Erythroblast (primary cell): ENCODE measurements around the gene SLC39A11.

ENCODE experiments used
- DNase-seq, 2 experiments: peaks; one replicate each; lab custom pipeline; 2025; lab: John Stamatoyannopoulos, UW
- GATA1 ChIP-seq: IDR thresholded peaks from 2 replicates; pipeline ENCODE4 v1.6.1; 2011; ENCODE audit warnings: low read depth, mild to moderate bottlenecking, control low read depth, low read length, moderate library complexity
- POLR2A ChIP-seq: IDR thresholded peaks from 2 replicates; pipeline ENCODE4 v1.6.1; 2011; ENCODE audit warnings: mild to moderate bottlenecking, low read length

SLC39A11 gene

DNA sequence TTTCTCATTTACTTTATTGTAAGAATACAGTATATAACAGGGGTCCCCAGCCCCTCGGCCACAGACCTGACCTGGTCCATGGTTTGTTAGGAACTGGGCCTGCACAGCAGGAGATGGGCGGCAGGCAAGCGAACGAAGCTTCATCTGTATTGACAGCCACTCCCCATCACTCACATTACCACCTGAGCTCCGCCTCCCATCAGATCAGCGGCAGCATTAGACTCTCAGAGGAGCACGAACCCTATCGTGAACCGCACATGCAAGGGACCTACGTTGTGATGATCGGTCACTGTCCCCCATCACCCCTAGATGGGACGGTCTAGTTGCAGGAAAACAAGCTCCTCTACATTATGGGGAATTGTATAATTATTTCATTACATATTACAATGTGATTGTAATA, 410.6 kb downstream of the SLC39A11 start:
- TF ChIP-seq POLR2A (no peak), GATA1 (no peak)
- DNase-seq = no peak

DNA sequence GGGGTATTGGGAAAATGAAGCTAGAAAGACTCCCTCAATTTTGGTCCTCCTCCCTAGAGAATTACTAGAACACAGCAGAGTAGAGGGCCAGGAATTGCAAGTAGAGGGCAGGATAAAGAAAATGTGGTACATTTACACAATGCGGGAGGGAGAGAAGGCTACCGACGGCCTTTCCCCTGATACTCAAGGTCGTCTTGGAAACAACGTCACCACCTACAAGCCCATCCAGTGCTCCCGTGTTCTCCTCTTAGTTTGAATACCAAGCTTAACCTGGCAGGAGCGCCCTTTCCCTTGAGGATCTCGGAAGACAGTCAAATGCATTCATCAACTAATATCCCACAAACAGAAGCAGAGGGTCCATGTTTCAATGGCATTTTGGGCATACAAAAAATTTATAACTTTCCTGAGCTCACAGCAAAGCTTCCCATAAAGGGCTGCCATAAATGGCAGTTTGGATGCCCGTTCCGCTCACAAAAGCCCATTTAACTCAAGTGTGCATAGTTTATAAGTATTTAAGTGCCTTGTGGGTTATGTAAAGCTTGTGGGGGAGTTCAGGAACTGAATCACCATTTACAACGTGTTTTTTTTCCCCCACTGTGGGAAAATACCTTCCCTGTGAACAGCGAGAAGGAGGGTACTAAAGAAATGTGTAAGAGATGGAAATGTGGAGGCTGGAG, 414.6 kb downstream of the SLC39A11 start:
- no peak for DNase-seq
- no peak for TF ChIP-seq GATA1
- TF ChIP-seq POLR2A = no peak

DNA sequence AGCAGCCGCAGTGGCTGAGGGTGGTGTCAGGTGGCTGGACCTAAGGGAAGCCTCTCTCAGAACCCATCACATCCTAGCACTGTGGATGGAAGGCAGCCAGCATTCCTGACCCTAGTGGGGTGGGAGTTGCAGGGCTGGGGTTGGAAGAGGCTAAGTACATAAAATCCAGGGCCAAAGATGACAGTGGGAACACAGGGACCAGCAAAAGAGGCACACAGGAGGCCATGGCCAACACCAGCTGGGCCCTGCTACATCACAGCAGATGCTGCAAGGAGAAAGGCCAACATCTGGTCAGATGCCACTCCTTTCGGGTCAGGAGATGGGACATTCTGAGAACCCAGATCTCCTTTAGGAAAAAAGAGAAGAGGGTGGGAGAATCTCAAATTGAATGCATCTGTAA, 415.4 kb downstream of the SLC39A11 start:
- TF ChIP-seq GATA1 (no peak), POLR2A (no peak)
- DNase-seq = no peak

DNA sequence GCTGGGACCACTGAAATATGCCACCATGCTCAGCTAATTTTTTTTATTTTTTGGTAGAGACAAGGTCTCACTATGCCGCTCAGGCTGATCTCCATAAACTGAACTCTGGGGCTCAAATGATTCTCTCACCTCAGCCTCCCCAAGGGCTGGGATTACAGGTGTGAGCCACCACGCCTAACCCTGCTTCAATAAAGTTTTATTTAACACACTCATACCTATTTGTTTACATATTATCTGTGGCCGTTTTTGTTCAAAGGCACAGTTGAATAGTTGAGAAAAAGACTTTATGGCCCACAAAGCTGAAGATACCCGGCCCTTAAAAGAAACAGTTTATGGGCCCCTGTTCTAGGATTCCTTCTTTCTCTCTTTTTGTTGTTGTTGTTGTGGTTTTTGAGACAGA, 419.8 kb downstream of the SLC39A11 start:
- TF ChIP-seq POLR2A (no peak), GATA1 (no peak)
- DNase-seq = no peak

DNA sequence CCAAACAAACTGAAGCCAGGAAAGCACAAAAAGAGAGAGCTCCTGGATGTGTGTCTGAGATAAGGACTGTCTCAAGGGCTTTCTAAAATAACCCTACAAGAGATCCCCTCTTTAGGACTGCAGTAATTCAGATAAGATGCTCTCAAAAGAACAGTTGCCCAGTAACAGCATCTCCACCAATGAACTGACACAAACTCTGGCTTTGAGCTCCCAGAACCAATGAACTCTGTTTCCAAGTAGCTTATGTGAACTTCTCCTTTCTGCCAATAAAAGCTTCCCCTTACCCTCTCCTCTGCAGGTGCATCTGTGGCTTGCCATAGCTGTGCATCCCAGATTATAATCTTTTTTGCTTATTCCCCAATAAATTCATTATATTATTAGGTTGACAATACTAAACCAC, 421.5 kb downstream of the SLC39A11 start:
- no peak for TF ChIP-seq GATA1
- no peak for TF ChIP-seq POLR2A
- DNase-seq = no peak

DNA sequence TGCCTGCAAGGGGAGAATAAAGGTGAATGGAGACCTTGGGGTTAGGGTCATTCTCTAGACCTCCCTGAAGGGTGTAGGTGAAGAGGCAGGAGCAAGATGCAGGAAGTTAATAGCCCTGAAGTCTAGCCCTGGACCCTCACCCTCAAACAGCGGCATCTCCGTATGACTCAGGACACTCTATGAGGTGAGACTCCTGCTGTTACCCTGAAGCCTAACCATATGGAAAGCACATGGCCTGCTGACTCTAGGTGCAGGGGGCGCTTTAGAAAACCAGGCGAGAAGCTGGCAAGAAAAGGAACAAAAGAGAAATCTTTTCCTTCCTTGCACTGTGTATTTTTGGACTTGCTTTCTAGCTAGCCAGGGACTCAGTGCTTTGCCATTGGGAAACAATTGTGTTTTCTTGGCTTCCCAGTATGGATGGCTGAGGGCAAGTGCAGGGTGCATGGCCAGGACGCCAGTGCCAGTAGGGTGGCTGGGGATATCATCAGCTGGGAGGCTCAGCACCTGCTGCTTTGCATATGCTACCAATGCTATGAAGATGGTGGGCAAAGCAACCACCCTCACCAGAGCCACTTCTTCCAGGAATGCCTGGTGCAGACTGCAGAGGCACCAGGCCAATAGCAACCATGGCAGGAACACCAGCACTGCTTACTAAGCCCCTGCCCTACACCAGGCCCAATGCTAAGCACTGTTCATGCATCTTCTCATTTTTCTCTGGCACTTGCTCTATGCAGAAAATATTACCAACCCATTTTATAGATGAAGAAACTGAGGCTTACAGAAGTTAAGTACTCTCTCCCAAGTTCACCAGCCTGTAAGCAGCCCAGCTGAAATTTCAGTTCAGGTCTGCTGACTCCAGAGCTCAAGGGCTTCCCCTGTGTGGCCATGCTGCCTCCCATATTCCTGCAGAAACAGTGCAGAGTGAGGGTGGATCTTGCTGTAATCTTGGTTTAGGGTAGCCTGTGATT, 425.1 kb downstream of the SLC39A11 start:
- TF ChIP-seq POLR2A (no peak), GATA1 (no peak)

DNA sequence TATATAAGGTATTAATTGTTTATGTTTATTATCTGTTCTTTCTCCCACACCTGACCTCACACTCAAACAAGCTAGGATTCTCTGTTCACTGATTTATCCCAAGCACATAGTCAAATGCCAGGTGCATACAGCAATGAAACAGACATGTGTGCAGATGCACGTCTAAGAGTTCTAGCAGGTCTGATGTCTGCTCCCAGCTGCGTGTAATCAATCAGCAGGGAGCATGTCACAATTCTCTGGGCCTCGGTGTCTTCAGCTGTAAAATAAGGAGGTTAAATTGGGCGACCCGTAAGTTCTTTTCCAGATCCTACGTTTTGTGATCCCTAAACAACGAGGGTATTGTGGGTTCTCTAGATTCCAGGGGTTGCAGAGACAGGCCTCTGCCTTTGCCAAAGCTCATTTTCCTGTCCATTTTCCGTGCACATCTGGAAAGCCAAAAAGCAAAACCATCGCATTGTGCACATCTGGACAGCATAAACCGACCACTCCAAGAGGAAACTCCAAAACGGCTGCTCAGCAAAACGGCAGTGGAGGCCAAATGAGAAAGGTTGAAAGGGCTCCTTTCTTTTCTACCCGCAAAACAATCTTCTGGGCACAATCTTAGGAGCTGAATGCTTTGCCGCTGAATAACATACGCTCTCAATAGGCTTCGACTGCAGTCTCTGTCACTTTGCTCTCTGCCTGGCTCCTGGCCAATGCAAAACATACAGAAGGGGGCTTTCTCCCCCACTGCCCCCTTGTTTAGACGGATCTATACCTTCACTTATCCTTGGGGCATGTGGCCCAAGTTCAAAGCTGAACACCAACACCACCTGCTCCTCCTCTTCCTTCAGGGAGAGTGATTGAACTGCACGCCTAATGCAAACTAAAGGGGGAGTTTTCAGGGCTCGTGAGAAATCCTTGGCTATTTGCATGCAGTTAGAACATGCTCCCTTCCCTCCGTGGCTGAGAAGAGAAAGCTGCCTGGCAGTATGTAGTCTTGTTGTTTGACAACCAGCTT, 426.3 kb downstream of the SLC39A11 start:
- no peak for DNase-seq

More for the DNA sequence above, 425.1 kb downstream of the SLC39A11 start:
- no peak for DNase-seq

DNA sequence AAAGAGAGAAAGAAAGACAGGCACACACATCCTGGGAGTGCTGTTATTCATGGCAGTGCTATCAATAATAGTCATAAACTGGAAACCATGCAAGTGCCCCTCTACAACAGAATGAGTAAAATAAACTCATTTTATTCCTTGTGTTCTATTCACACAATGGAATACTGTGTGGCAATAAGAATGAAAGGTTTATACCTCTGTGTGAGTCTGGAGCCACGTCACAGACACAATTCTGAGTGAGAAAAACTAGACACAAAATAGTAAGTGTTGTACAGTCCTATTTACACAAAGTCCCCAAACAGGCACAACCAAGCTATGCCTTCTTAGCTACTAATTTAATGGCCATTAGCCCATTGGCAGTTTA, 429.7 kb downstream of the SLC39A11 start:
- no peak for DNase-seq
- no peak for TF ChIP-seq GATA1
- no peak for TF ChIP-seq POLR2A

More for the DNA sequence above, 426.3 kb downstream of the SLC39A11 start:
- TF ChIP-seq POLR2A (no peak), GATA1 (no peak)

DNA sequence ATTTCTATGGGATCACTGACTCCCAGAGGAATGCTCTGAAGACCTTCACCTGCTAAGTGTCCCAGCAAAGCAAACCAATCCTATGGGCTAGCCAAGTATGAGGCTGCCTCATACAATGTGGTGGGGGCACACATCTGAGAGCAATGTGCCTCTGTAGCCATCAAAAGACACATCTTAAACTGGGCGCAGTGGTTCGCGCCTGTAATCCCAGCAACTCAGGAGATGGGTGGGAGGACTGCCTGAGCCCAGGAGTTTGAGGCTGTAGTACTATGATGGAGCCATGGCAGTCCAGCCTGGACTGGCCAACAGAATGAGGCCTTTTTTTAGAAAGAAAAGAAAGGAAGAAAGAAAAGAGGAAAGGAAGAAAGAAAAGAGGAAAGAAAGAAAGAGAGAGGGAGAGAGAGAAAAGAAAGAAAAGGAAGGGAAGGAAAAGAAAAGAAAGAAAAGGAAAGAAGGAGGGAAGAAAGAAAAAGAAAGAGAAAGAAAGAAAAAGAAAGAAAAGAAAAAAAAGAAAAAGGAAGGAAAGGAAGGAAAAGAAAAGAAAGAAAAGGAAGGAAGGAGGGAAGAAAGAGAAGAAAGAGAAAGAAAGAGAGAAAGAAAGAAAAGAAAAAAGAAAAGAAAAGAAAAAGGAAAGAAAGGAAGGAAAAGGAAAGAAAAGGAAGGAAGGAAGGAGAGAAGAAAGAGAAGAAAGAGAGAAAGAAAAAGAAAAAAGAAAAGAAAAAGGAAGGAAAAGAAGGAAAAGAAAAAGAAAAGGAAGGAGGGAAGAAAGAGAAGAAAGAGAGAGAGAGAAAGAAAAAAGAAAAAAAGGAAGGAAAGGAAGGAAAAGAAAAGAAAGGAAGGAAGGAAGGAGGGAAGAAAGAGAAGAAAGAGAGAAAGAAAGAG, 430.3 kb downstream of the SLC39A11 start:
- DNase-seq = no peak
- TF ChIP-seq POLR2A (no peak), GATA1 (no peak)

DNA sequence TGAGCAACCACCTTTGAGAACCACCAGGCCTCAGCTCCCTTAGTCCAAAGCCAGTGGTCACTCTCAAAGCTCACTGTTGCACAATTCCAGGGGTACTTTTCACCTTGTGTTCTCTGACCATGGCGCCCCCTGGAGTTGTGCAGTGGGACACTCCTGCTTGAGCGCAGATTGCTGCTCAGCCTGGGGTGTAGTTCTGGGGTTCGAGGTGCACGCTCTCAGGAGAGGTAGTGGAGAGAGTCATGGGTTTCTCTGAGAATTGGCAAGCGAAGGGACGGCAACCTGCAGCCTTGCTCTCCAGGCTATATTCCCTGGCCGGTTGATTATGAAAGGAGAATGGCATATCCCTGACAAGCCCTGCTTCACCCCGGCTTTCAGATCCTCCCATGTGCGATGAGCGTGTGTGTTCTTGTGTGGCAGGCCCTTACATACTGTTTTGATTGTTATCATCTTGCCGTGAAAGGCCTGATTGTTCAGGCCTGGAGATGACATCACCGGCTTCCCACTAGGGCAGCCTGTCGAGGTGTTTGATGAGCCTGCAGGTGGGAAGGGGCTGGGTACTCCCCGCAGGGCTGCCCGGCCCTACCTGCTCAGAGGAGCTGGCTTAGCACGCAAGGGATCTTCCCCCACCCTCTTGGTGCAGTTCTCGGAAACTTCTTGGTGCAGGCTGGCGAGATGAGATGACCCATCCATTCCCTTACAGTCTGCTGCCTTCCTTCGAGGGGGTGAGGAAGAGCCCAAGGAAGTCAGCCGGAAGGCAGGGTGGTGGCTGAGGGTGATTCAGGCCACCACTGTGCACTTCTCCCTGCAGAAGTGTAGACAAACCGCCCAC, 431.2 kb downstream of the SLC39A11 start:
- TF ChIP-seq GATA1 (no peak), POLR2A (no peak)
- no peak for DNase-seq

DNA sequence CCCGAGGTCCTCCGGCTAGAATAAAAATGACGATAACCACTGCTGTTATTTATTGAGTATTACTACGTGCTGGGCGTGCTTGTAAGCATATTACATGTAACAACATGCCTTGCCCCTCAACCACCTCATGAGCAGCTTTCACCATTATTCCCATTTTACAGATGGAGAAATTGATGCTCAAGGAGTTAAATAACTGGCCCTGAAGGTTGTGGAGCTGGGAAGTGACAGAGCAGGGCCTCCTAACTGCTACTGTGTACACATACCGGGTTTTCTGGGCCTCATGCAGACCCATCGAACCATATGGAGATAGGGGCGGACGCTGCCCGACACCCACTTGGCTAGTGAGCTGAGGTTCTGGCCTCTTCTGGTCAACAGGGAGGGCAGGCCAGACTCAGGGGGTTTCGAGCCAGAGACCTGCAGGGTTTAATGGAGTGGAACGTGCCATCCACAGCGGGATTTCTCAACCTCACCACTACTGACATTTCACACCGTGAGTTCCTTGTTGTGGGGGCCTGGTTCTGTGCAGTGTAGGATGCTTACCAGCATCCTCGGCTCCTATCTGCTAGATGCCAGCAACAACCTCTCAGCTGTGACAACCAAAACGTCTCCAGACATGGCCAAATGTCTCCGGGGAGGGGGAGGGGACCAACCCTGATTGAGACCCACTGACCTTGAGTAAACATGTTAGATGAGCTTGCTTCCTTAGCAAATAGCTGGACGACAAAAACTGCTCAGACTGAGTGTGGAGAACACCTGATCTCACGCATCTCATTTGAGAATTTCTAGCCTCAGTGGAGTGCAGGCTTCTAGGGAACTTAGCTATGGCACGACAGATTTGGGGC, 432.0 kb downstream of the SLC39A11 start:
- no peak for DNase-seq

More for the DNA sequence above, 432.0 kb downstream of the SLC39A11 start:
- TF ChIP-seq GATA1 (no peak), POLR2A (no peak)
